ENCODE data around the gene COPA.

- TF ChIP-seq SUZ12 (IDR thresholded peaks at IDR 0.05; ENCODE audit: extremely low read depth, insufficient read depth, insufficient read length) (no peak), YY1 (IDR thresholded peaks at IDR 0.05; ENCODE audit: insufficient read depth, insufficient read length) (no peak)
Measured at GRCh38 chr1:160363010-160363409, 20.0 kb upstream of the COPA start.
